NCI-H82 treated with DMSO at 0.1 percent for 48 hours (cell line): ENCODE data around the gene ATOH8.
"Not testable (repeated sequence)": the region's sequence is repeated elsewhere in the genome, so short reads cannot be mapped to it uniquely, and the experiment has no call there.

Experiments
- DNase-seq: peaks from one replicate; lab custom pipeline; 2025; ENCODE audit not compliant: unreplicated experiment; lab: John Stamatoyannopoulos, UW

ATOH8 gene

DNA sequence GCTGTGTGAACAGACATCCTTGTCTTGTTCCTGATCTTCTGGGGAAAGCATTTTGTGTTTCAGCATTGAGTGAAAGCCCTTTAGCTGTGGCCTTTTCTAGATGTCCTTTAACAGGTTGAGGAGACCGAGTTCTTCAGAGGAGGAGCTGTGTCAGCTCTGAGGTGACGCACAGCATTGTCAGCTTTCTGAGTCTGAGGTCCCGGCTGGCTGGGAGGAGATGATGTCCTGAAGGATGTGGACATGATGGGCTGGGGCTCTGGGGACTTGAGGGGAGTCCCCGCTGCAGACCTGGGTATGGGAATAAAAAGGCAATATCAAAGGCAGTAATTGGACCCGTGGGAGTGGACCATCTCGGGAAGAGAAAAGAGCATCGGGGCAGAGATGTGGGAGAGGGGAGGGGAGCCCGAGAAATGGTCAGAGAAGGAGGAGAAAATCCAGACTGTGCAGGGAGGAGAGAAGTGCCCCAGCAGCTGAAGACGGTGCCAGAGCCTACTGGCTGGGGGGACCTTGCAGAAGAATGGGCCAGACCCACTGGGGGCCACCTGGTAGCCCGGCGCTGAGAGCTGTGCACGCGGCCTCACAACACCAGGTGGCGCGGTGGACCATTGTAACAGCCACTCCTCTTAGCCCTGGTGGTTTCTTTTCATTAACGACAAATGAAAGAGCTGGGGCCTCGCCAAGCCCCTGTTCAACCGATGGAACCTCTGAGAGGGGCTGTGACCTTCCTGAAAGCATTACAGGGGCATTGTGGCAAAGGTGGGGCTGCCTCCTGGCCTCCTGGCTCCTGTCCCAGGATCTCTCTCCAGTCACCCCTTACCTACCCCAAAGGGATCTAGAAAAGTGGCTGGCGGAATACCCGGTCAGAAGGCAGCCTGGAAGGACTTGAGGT lies 73.4 kb downstream of the ATOH8 start:
- peak; percentile 40 for DNase-seq

DNA sequence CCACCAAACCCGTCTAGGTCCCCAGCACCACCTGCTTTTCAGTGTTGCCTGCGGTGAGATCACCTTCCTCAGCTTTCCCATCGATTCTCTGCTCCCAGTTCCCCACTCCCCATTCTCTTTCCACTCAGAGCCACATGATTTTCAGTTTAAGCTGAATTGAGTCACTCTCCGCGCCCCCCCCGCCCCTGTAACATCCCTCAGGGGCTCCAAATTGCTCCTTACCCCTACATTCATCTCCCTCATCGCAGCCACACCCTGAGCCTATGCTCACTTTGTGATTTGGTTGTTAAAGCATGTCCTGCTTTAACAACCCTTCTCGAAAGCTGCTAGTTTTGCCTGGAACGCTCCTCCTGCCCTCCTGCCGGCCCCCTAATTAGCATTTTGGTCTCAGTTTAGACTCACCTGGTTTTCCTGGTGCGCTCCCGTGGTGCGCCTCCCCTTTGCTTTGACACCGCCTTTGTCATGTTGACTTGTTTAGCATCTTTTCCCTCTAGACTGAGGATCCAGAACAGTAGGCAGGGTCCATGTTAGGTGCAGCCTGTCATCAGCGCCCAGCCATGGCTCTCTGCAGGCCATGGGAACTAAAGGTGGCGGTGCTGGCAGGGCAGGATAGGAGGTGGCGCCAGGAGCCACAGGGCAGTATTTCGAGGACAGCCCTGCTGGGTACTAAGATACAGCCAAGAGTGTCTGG lies 74.2 kb downstream of the ATOH8 start:
- DNase-seq, result no peak

DNA sequence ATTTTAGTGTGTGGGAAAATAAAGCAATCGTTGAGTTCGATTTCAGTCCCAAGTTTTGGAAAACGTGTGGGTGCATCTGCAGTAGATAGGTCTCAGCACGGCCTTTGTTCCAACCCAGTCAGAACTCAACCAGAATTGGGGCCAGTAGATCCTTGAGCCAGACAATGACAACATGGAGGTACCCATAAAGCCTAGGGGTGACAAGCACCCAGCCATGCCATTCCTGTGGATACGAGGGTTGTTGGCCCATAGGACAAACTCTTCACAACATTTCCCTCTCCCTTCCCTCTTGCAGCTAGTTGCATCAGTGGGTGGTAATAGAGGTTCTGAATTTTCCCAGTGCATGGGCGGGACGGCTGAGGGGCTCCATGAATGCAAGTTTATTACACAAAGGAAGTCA lies 74.9 kb downstream of the ATOH8 start:
- DNase-seq, result no peak

DNA sequence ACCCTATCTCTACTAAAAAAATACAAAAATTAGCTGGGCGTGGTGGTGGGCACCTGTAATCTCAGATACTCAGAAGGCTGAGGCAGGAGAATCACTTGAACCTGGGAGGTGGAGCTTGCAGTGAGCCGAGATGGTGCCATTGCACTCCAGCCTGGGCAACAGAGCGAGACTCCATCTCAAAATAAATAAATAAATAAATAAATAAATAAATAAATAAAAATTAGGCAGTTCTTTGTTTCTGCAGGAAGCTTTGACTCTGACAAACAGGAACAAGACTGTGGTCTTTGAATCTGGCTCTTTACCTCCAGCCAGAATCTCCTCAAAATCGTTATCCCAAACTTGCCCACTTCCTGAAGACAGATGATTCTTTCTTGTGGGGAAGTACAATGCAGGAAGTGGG lies 75.6 kb downstream of the ATOH8 start:
- DNase-seq, result not testable (repeated sequence)

DNA sequence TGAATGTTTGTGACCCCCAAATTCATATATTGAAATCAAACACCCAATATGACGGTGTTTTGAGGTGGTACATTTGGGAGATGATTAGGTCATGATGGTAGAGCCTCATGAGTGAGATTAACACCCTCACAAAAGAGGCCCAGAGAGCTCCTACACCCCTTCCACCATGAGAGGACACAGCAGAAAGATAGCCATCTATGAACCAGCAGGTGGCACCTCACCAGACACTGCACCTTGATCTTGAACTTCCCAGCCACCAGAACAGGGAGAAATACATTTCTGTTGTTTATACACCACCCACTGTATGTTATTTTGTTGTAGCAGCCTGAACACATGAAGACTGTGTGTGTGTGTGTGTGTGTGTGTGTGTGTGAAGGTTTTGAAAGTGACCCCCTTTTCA lies 76.9 kb downstream of the ATOH8 start:
- DNase-seq, result no peak

DNA sequence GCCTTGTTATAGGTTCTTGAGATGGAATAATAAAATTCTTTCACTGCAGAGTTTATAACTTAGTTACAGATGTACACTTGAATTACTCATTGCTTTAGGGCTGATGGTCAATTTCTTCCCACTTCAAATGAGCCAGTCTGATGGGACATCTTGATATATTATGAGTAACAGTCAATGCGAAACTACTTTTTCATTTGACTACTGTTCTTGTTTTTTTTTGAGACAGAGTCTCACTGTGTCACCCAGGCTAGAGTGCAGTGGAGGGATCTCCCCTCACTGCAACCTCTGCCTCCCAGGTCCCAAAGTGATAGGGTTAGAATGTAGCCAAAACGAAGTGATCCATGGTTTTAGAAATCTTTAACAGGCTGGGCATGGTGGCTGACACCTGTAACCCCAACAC lies 77.9 kb downstream of the ATOH8 start:
- DNase-seq, result no peak

DNA sequence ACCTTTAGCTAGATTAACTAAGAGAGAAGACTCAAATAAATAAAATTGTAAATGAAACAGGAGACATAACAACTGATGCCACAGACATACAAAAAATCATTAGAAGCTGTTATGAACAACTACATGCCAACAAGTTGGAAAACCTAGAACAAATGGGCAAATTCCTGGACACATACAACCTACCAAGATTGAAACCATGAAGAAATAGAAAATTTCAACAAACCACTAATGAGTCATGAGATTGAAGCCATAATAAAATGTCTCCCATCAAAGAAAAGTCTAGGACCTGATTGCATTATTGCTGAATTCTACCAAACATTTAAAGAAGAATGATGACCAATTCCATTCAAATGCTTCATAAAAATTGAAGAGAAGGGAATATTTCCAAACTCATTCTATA lies 80.7 kb downstream of the ATOH8 start:
- no peak for DNase-seq
